ENCODE data around the gene RNF215.

RNF215 gene

GRCh38 chr22:30333707-30334087 lies 53.5 kb downstream of the RNF215 start:
- FAIRE-seq (no peak), DNase-seq (ENCODE audit: low spot score) (no peak)

- no peak for DNase-seq (ENCODE audit: low spot score)
- no peak for FAIRE-seq
These were observed 54.1 kb downstream of the RNF215 start for GRCh38 chr22:30332994-30333706.

GRCh38 chr22:30332551-30332950 lies 54.7 kb downstream of the RNF215 start:
- FAIRE-seq = no peak
- DNase-seq (ENCODE audit: low spot score) = no peak
